HEK293T (cell line): ENCODE results near the gene ZSCAN25.

Experiments used
- ARNT ChIP-seq: fragments of 450-650 bp; IDR thresholded peaks from 2 replicates; pipeline ENCODE4 v1.6.1; 2017; ENCODE audit warnings: mild to moderate bottlenecking
- FOXK2 ChIP-seq: fragments of 450-650 bp; IDR thresholded peaks from 2 replicates; pipeline ENCODE4 v1.6.1; 2016; ENCODE audit warnings: mild to moderate bottlenecking
- FOXM1 ChIP-seq: fragments of 450-650 bp; IDR thresholded peaks from 2 replicates; pipeline ENCODE4 v1.6.1; 2017; ENCODE audit warnings: mild to moderate bottlenecking, borderline replicate concordance
- L3MBTL2 ChIP-seq: fragments of 450-650 bp; conservative IDR thresholded peaks from 2 replicates; pipeline ENCODE4 v1.6.1; 2016; ENCODE audit warnings: mild to moderate bottlenecking
- NFRKB ChIP-seq: fragments of 450-650 bp; IDR thresholded peaks from 2 replicates; pipeline ENCODE4 v1.6.1; 2016; ENCODE audit warnings: mild to moderate bottlenecking, moderate library complexity
- SP1 ChIP-seq: fragments of 450-650 bp; IDR thresholded peaks from 2 replicates; pipeline ENCODE4 v1.6.1; 2017
- ZNF384 ChIP-seq: fragments of 450-650 bp; IDR thresholded peaks from 2 replicates; pipeline ENCODE4 v1.6.1; 2016

GRCh38 chr7:99614495-99614894, 2.3 kb upstream of the ZSCAN25 start:
- TF ChIP-seq ARNT (no peak), NFRKB (no peak), SP1 (no peak), ZNF384 (no peak), L3MBTL2 (no peak), FOXM1 (no peak), FOXK2 (no peak)
